CMK (cell line): ENCODE measurements around the gene CCND1.

Experiments
- DNase-seq: peaks from one replicate; pipeline ENCODE4 v3.0.0-alpha.2; 2010; ENCODE audit warnings: low read depth

Gene CCND1

DNA sequence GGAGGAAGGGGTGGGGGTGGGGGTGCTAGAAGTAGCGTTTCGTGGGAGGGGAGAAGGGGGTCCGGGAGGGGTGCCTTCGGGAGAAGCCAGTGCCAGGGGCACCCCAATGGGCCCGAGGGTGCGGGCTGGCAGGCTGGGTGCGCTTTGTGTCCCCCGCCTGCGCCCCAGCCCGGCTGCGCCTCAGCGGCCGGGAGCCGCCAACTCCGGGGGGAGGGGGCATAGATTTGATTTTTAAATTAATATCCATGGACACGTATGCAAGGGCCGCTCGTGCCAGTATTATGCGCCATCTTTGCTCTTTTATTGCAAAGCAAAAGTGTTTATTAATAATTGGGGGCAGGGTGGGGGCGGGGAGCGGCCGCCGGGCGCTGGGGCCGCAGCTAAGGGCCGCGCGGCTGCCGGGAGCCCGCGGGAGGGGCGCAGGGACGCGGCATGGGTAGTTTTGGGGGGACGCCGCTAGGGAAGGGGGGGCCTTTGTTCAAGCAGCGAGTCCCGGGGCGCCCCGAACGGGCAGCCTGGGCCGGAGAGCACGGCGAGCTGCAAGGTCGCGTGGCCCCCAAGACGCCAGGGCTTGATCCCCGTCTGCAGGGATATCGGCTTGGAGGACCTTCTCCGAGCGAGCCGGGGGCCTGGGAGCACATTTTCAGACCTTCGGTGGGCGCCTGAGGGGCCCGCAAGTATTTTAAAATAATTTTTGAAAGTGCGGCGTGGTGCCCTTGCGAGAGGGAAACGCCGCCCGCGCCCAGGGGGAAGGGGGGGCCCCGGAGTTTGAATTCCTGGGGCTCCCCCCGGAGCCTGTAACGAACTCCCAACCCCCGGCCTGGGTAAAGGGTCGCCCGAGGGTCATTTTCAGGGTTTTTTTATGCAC, 959 bp downstream of the CCND1 start:
- no peak for DNase-seq

GRCh38 chr11:69642549-69642912, 1.6 kb downstream of the CCND1 start:
- DNase-seq: no peak

GRCh38 chr11:69642913-69643632, 2.1 kb downstream of the CCND1 start:
- DNase-seq: peak; percentile 49

- DNase-seq: no peak
Observed at GRCh38 chr11:69643646-69644045, 2.7 kb downstream of the CCND1 start.

DNA sequence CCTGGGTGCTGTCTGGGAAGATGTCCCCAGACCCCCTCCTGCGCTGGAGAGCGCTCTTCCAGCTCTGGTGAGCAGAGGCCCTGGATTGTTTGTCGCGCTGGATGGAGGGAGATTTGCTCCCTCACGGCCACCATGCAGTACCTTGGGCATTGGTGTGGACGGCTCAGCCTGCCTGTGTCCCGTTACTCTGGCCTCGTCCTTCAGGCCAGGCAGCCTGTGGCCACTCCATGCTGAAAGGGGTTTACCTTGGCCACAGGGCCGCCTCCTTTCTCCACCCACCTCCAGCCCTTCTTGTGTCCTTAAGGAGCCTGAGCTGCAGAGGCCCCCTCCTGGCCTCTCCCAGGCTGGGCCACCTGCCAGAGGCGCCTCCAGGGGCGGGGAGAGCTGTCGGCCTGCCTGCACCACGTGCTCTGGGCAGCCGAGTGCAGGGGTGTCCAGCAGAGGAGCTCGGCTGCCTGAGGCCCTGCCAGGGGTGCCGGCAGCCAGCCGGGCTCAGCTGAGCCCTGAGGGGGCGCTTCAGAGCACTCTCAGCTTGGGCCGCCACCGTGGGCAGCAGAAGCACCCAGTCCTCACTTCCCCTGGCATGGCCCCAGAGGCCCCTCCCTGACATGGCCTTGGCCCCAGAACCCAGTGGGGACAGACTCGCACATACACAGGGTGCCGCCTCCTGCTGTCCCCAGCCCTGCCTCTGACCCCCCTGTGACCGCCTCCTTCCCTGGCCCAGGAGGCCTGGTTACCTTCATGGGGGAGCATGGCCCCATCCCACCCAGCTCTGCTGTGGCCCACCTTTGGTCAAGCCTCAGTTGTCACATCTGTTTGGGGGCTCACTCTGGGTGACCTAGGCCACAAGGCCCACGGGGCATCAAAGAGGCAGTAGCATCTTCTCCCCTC, 3.4 kb downstream of the CCND1 start:
- peak; percentile 22 for DNase-seq

DNA sequence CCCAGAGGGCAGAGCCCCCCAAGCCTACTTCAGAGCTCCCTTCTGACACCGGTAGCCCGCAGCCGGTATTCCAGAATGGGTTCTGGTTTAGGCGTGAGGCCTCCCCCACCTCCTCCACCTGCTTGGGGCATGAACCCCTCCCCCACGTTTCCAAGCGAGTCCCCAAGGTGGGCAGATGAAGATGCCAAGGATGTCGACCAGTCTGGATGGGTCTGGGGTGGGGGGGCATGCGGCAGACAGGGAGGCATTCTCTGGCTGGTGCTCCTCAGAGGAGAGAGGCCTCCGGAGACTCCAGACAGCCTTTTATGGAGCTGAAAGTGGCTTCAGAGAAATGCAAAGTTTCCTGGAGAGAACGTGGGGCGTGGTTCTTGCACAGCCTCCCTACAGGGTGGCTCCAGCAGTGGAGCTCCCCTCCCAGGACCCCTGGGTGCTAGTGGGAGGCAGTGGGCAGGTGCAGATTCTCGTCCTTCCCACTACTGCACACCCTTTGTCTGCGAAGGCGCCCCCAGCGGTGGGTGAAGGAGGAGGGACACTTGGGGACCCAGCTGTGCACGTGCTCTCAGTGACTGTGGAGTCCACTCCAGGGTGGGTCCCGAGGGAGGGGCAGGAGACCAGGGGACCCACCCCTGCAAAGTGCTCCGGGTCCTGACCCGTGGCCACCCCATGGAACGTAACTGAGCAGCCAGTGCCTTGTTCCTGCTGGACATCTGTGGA, 4.2 kb downstream of the CCND1 start:
- no peak for DNase-seq

- no peak for DNase-seq
Observed at GRCh38 chr11:69645801-69646492, 5.0 kb downstream of the CCND1 start.

DNA sequence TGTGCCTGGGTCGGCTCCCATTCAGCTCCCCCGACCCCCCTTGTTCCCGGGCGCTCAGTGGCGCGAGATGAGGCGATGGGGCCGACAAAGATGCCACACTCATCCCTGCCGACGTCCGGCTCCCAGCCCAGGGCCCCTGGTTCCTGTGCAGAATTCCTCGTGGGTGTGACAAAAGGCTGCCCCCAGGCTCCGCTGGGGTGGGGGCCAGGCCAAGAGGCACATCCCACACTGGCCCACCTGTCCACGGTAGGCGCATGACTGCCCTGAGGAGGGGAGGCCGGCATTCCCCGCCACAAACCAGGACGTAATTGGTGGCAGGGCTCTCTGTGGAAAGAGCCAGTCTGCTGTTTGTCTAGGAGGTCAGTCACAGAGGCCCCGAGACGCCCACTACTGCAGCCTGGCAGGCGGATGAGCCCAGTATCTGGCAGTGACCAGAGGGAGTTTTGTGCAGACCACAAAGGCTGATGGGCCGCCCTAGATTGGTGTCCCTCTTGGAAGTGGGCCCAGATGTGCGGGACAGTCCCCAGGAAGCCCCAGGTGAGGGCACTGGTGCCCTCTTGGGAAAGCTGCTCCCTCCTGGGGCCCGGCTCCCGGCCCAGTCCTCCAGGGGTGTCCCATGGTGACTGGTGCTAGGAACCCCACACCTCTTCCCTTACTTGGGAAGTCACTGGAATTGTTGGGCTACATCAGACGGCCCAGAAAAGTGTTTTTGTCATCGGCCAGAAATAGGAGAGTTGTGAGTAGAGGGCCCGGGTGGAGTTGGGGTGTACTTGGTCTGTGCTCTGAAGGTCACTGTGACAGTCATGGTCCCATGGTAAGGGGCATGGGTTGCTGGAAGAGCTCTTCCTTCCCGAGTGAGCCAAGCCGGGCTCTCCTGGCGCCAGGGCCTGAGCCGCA, 5.8 kb downstream of the CCND1 start:
- DNase-seq: no peak

DNA sequence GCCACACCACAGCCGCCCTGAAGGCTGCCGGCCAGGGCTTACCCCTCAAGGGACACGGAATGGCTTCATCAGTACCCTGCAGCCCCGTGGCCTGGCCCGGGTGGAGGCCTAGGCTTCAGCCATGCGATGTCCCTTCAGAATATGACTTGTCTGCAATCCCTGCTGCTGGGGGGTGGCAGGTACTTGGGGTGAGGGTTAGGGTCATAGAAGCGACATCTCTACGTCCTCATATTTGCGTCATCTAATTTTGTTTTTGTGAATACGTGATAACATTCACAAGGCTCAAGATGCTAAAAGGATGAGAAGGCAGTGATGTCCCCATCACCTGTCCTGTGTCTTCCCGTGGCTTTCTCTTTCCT, 6.4 kb downstream of the CCND1 start:
- no peak for DNase-seq

DNA sequence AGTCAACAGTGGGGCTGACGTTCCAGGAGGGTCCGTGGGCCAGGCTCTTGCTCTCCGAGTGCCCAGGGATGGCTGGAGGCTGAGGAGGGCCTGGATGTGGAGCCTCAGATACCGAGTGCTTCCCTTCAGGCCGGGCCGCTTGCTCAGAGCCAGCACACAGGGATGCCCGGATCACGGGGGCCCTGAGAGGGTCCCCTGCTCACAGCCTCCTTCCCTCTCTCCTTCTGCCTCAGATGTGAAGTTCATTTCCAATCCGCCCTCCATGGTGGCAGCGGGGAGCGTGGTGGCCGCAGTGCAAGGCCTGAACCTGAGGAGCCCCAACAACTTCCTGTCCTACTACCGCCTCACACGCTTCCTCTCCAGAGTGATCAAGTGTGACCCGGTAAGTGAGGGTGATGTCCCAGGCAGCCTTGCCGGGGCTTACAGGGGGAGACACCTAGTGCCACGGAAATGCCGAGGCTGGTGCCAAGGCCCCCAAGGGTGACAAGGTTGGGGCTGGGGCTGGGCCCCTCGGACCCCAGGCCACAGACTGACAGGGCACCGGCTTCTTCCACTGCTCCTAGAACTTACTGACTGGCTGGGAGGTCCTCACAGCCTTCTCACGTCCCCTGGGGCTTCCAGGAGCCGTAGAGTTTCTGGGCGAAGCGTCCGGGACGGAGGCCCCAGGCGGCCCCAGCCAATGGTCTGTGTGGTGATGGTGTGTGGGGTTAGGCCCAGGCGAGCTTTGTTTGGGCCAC, 7.0 kb downstream of the CCND1 start:
- no peak for DNase-seq

- DNase-seq: no peak
Observed at GRCh38 chr11:69648679-69649575, 8.0 kb downstream of the CCND1 start.

GRCh38 chr11:69649576-69649900, 8.6 kb downstream of the CCND1 start:
- DNase-seq: no peak

DNA sequence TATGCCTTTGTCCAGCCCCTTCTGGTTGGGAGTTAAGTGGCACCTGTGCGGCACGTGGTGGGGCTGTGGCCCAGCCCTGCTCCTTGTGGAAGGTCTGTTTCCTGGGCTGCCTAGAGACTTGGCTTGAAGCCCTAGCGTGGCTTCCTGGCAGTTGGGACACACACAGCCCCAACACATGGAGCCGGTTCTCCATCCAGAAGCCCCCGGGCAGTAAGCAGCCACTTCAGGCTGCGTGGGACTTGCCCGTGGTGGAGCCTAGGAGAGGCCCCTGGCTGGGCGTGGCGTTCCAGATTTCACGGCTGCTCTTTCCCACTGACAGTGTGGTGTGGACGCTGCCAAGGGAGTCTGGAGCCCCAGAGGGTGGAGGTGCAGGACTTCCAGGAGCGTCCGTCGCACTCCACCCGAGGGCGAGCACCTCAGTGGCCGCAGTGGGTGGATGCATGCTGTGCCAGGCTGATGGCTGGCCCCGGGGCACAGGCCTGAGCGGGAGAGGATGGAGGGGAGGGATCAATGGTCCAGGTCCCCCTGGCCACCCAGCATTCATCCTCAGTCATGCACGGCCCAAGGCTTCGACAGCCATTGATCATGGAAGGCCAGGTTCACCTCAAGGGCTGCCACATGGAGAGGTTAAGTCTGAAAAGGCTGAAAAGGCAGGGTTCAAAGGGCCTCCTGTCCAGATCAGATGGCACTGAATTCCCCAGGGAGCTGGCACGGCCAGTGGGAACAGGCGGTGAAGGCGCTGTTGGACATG, 9.3 kb downstream of the CCND1 start:
- no peak for DNase-seq

DNA sequence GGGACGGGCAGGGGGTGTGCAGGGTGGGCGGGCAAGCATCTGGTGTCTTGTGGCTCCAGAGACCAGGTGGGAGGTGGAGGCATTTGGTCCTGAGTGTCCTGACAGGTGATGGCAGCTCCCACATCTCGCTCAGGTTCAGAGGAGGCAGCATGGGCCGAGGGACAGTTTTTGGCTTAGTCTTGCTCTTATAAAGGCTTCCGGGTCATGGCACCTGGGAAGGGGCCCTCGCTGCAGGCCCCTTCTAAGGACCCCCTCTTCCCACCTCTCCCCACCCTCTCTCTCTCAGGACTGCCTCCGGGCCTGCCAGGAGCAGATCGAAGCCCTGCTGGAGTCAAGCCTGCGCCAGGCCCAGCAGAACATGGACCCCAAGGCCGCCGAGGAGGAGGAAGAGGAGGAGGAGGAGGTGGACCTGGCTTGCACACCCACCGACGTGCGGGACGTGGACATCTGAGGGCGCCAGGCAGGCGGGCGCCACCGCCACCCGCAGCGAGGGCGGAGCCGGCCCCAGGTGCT, 9.9 kb downstream of the CCND1 start:
- no peak for DNase-seq

GRCh38 chr11:69651834-69652620, 11.1 kb downstream of the CCND1 start:
- DNase-seq: no peak

- no peak for DNase-seq
Observed at GRCh38 chr11:69652999-69653398, 12.0 kb downstream of the CCND1 start.

- DNase-seq: no peak
Observed at GRCh38 chr11:69653406-69653960, 12.5 kb downstream of the CCND1 start.
